GM18505 (cell line): Measurements from ENCODE around the gene LYPD3.
A peak's percentile ranks its signal among the peaks of the same experiment; 100 is the strongest.

Source experiments
- ATAC-seq: cut with Tn5 transposase; IDR thresholded peaks from one replicate; pipeline ENCODE4 v1.9.1; 2021; ENCODE audit not compliant: unreplicated experiment
- POLR2A ChIP-seq: IDR thresholded peaks from 4 replicates; pipeline ENCODE4 v1.6.1; 2011; ENCODE audit warnings: borderline replicate concordance; ENCODE audit not compliant: insufficient read depth, insufficient read length; ENCODE audit errors: extremely low read depth

Gene LYPD3

DNA sequence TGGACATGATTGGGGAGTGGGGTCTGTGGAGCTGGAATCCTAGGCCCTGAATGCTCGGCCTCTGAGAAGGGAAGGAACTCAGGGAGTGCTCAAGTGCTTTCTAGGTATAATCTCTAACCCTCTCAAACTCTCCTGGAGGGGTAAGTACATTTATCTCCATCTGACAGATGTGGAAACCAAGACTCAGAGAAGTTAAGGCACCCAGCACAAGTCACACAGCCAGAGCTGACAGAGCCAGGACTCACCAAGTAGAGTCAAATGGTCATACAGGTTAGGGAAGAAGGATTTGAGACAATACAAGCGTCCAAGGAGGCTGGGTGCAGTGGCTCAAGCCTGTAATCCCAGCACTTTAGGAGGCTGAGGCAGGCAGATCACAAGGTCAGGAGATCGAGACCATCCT, 12.9 kb upstream of the LYPD3 start:
- TF ChIP-seq POLR2A: no peak
- ATAC-seq: no peak

DNA sequence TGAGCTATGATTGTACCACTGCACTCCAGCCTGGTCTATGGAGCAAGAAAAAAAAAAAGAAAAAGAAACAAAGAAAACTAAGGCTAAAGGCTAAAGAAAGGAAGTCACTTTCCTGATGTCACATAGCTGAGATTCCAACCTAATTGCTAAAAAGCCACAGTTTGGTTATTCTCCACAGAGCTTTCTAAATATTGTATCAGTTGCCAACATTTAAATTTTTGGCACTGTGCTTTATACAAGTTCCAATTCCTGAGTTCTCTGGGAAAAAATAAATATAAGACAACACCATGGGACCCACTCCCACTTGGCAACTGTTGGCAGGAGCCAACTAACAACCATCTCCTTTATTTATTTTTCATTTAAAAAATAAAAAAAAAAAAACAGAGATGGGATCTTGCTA, 11.2 kb upstream of the LYPD3 start:
- no peak for ATAC-seq
- no peak for TF ChIP-seq POLR2A

DNA sequence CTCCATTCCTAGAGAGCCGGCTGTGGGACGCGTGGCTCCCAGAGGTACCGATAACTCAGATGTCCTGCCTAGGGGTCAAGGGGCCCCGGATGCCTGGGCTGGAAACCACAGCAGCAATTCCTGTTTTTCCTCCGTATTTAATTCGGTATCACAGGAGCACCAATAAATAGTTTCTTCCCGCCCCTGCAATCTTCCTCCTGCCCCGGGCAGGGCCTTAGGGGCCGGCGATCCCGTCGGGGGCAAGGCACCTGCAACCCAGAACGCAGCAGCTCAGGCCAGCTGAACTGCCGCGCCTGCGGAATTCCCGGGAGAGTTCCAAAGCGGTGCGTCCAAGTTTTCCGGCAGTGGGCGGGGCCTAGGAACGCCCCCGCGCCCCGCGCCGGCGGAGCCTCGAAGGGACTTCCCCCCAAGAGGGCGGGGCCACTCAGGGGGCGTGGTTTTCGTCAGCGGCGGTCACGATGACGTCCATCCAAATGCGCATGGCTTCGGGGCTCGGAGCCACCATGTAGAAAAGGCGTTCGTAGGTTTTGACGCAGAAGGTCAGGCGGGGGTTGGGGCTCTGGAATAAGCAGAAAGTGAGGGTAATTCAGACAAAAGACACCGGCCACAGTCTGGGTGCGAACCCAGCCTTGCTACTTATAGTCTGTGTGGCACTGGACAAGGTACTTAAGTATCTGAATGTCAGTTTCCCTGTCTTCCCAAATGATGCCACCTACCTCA, 9.7 kb upstream of the LYPD3 start:
- no peak for ATAC-seq
- TF ChIP-seq POLR2A: no peak

DNA sequence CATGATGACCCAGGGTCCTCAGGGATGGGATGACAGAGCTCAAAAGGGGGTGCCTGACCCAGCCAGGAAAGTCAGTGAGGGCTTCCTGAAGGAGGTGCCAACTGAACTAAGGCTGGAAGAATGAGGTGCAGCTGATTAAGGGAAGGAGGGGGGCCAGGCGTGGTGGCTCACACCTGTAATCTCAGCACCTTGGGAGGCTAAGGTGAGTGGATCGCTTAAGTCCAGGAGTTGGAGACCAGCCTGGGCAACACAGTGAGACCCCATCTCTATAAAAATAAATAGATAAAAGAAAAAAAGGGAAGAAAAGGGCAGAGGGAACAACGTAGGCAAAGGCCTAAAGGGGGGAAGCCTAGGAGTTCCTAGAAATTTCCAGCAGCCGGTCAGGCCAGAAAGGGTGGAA, 9.1 kb upstream of the LYPD3 start:
- no peak for ATAC-seq
- TF ChIP-seq POLR2A: no peak

DNA sequence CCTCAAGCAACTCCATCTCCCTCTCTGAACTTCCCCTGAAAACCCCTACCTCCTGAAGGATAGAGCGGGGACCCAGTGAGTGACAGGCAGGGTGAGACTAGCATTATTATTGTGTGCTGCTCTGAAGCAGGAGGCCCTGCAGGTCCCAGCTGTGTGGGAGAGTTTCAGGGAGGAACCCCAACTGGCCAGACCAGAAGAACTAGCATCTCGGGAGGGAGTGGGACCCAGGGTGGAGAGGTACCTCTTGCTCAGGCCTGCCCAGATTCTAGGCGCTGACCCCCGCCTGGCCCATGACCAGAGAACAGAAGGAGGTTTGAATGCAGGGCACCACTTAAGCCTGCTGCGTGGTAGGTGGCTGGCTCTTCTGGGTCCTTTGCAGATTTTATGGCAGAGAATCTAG, 5.7 kb upstream of the LYPD3 start:
- no peak for TF ChIP-seq POLR2A
- ATAC-seq: no peak

DNA sequence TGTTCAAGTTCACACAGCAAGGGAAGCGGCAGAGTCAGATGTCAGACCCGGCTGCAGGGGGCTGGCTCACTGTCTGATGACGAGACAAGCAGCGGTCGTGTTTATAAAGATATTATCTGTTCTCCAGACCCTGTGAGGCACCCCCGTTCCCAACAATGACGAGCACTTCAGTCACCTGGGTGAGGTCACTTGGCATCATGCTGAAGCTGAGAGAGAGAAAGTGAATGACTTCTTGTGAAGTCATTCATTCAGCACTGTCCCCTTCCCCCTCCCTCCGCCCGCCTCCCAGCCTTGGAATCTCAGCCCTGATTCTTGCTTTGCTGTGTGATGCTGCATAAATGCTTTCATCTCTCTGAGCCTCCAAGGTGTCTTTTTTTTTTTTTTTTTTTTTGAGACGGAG, 4.9 kb upstream of the LYPD3 start:
- no peak for TF ChIP-seq POLR2A
- no peak for ATAC-seq

DNA sequence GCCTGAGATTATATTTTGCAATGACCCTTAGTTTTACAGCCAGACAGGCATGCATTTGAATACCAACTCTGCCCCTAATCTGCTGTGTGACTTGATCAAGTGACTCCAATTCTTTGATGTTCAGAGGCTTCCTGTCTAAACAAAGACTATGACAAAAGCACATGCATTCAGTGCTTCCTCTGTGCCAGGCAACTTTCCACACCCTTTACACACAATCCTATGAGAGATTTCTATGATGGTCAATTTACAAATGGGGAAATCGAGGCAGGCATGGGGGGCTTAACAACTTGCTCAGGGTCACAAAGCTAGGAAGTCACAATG, 3.7 kb upstream of the LYPD3 start:
- TF ChIP-seq POLR2A: no peak
- no peak for ATAC-seq

DNA sequence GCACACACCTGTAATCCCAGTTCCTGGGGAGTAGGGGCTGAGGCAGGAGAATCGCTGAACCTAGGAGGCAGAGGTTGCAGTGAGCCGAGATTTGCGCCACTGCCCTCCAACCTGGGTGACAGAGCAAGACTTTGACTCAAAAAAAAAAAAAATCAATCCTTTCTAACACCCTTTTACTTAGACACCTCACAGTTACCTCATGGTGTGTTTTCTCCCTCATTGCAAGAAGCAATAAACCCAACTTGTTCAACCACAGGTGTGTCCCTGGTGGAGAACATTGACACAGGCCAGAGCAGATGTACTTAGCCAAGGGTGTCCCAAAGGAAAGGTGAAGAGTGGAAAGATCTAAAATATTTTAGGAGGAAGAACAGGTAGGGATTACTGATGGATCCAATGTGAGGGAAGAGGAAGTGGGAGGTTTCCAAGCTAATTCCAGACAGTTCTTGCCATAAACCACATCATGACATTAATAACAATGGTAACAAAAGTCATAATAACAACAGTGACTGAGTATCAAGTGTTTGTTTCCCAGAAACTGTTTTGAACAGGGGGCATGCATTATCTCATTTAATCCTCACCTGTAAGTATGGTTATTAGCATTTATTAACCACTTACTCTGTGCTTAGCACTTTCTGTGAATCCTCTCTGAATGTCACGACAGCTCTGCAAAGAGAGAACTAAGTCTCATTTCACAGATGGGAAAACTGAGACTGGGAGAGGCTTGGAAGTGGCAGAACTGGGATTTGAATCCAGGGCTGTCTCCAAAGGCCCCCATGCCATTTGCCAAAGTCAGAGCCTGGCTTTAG, 3.1 kb upstream of the LYPD3 start:
- TF ChIP-seq POLR2A: no peak
- ATAC-seq: no peak

DNA sequence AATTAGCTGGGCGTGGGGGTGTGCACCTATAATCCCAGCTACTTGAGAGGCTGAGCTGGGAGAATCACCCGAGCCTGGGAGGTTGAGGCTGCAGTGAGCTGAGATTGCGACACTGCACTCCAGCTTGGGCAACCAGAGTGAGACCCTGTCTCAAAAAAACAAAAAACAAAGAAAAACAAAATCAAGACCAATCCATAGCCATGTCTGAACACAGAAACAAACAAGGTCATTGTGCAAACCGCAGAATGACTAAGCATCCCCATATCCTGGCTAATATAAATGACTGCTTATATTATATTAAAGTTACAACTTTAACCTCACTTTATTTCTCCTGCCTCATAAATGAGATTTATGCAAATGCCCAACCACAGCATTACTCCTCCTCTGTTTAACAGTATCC, 2.3 kb upstream of the LYPD3 start:
- TF ChIP-seq POLR2A: no peak
- ATAC-seq: no peak

DNA sequence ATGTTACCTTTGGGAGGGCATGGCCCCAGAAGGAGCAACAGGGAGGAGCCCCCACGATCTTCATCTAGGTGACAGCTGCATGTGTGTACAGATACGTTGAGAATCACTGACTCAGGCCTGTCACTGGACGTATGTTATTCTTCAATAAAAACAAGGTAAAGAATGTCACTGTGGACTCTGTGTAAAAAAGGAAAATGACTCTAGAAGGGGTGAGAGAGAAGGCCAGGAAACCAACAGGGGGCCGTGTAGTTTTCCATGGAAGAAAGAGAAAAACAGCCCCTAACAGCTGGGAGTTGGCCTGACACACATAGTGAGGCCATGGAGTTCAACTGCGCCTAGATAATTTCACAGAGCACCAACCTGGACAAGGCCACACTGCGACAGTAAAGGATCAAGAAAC, 1.9 kb upstream of the LYPD3 start:
- no peak for TF ChIP-seq POLR2A
- ATAC-seq: no peak

DNA sequence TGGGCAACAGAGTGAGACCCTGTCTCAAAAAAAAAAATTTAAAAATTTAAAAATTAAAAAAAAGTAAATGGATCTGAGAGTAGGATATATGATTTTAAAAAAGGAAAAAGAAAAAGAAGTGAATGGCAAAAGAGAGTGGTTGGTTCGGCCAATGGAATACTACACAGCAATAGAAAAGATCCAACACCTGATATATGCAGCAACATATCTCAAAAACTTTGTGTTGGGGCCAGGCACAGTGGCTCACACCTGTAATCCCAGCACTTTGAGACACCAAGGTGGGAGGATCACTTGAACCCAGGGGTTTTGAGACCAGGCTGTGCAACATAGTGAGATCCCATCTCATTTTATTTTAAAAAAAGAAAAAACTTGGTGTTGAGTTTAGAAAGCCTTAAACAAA, 1.4 kb upstream of the LYPD3 start:
- TF ChIP-seq POLR2A: no peak

DNA sequence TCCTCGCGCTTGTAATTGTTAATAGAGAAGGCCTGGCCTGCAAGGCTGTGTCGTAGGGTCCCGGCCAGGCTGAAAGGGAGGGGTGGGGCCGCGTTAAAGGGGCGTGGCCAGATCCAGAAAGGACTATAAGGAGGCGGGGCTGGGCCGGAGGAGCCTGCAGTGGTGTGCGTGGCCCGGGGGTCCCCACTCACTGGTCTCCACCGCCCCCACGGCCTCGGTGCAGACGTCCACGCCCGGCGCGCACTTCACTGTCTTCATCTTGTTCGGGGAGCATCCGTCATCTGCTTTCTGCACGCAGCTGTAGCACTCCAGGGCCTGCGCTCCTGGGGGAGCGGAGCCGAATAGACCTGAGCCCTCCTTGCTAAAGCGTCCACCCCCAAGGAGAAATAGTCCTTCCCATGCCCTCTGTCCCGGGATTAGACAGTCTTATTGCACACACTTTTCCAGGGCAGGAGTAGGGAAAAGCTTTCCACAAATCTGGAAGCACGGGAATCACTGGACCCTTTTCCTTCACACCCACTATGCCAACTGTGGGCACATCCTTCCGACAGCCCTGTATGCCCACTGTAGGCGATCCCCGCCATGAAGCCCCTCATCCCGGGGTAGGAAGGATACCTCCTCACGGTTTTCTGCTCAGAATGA, 1.2 kb downstream of the LYPD3 start:
- ATAC-seq: peak; percentile 26
- TF ChIP-seq POLR2A: no peak

More for the DNA sequence above, 1.4 kb upstream of the LYPD3 start:
- no peak for ATAC-seq

DNA sequence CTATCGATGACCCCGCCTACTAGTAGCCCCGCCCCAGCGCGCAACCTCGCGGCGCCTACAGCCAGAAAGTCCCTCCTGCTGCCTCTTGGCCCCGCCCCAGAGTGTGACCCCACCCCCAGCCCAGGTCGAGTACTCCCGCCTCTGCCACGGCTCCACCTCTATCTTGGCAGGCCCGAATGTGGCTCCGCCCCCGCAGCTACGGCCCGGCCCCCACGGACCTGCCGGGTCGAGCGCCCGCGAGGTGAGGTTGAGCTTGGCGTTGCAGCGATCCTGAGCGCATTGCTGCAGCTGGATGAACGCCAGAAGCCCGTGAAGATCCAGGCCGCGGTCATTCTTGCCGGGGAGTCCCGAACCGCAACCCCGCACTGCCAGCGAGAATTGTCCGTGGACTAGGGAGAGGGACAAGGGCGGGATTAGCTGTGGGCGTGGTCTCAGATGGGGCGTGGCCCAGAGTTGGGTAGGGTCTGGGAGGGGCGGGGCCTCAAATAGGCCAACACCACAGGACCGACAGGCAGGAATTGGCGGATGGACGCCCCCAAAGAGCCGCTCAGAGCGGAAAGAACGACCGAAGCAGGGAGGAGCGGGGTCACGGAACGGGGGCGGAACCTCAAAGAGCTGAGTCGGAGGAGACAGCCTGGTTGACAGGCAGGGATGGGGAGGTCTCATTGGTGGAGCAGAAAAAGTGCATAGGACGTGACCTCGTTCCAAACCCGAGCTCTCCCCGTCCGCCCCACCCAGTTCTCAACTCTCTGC, 1.9 kb downstream of the LYPD3 start:
- peak; percentile 88 for ATAC-seq
- TF ChIP-seq POLR2A: no peak
